NCI-H1092 treated with DMSO at 0.1 percent for 48 hours (cell line): ENCODE results near the gene CREB5.

ENCODE experiments used
- DNase-seq: peaks from one replicate; lab custom pipeline; 2025; lab: John Stamatoyannopoulos, UW

The CREB5 gene

GRCh38 chr7:28480595-28480994, 68.3 kb downstream of the CREB5 start:
- DNase-seq: no peak

- no peak for DNase-seq
These were observed 69.0 kb downstream of the CREB5 start for GRCh38 chr7:28481091-28481926.

- no peak for DNase-seq
These were observed 70.8 kb downstream of the CREB5 start for GRCh38 chr7:28483112-28483511.

GRCh38 chr7:28483908-28484605, 71.7 kb downstream of the CREB5 start:
- DNase-seq: no peak

GRCh38 chr7:28484606-28484935, 72.3 kb downstream of the CREB5 start:
- DNase-seq: no peak

GRCh38 chr7:28487487-28487886, 75.2 kb downstream of the CREB5 start:
- DNase-seq: no peak

- DNase-seq: no peak
These were observed 75.9 kb downstream of the CREB5 start for GRCh38 chr7:28488061-28488791.

- no peak for DNase-seq
These were observed 78.5 kb downstream of the CREB5 start for GRCh38 chr7:28490831-28491230.

- no peak for DNase-seq
These were observed 81.2 kb downstream of the CREB5 start for GRCh38 chr7:28493477-28493876.

GRCh38 chr7:28497009-28497408, 84.7 kb downstream of the CREB5 start:
- DNase-seq: no peak

GRCh38 chr7:28498636-28499035, 86.3 kb downstream of the CREB5 start:
- no peak for DNase-seq

- no peak for DNase-seq
These were observed 87.8 kb downstream of the CREB5 start for GRCh38 chr7:28500138-28500537.

- DNase-seq: no peak
These were observed 90.1 kb downstream of the CREB5 start for GRCh38 chr7:28502408-28502807.

- no peak for DNase-seq
These were observed 91.1 kb downstream of the CREB5 start for GRCh38 chr7:28503396-28503795.

- DNase-seq: no peak
These were observed 92.7 kb downstream of the CREB5 start for GRCh38 chr7:28505014-28505413.

- no peak for DNase-seq
These were observed 93.5 kb downstream of the CREB5 start for GRCh38 chr7:28505867-28506266.

- no peak for DNase-seq
These were observed 95.4 kb downstream of the CREB5 start for GRCh38 chr7:28507525-28508282.

- no peak for DNase-seq
These were observed 97.1 kb downstream of the CREB5 start for GRCh38 chr7:28509251-28510025.

- DNase-seq: no peak
These were observed 97.7 kb downstream of the CREB5 start for GRCh38 chr7:28510026-28510369.

- DNase-seq: no peak
These were observed 100.5 kb downstream of the CREB5 start for GRCh38 chr7:28512668-28513440.
